ENCODE measurements around the gene LONP2. TPM values are rescaled to one million over a fixed set of nuclear protein-coding genes. Genes with fewer than 3 reads are reported as not detected.
A peak's percentile ranks its signal among the peaks of the same experiment; 100 is the strongest.

LONP2 gene
- total RNA-seq, 1 experiment from 2014 or later = 30.7 TPM

DNA sequence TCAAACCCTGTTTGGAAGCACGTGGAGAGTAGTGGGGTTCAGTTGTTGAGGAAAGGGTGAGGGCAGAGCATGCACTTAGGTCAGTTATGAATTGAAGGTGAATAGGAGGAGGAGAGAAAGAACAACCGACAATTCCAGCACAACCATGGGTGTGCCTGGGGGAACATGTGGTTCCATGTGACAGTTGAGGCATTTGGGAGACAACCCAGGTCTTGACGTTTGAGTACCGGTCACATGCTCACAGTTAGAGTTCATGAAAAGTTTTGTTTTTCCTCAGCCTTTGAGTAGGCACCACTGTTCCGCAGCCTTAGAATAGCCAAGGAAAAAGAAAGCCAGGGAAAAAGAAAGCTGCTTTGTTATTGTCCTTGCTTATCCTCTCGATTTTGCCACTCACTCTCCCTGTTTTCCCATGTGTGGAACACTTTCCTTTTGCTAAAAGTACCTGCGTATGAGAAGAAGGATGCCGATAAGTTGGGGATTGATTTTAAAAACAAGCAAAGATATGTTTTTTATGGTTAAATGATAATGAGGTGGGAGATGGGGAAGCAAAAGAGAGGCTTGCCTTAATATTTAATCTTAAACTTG lies 28.8 kb downstream of the LONP2 start:
- Histone ChIP-seq H3K27me3 (no peaks in the 10 kb centered on the region), H3K4me3 (no peak overlapping the region), H3K36me3 (peaks cover 10% of the 10 kb centered on the region), H3K9me3 (no peaks in the 10 kb centered on the region)
- no peak for DNase-seq

DNA sequence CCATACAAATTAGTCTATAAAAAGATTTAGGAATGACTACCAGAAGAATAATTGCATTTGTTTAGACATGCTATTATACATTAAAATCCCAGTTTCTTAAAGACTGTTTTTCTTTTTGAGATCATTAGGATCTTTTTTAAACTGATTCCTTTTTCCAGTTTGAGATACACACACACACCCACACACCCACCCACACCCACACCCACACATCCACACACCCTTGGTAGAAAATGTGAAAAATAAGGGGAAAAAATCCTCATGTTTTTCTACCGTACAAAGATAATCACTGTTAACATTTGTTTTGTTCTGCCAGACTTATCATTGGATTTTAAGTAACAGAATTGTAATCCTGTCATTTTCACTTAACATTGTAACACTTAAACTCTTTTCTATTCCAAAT lies 30.4 kb downstream of the LONP2 start:
- Histone ChIP-seq H3K36me3 (peaks cover 14% of the 10 kb centered on the region), H3K4me3 (no peak overlapping the region), H3K9me3 (no peaks in the 10 kb centered on the region), H3K27me3 (no peaks in the 10 kb centered on the region)
- no peak for DNase-seq

DNA sequence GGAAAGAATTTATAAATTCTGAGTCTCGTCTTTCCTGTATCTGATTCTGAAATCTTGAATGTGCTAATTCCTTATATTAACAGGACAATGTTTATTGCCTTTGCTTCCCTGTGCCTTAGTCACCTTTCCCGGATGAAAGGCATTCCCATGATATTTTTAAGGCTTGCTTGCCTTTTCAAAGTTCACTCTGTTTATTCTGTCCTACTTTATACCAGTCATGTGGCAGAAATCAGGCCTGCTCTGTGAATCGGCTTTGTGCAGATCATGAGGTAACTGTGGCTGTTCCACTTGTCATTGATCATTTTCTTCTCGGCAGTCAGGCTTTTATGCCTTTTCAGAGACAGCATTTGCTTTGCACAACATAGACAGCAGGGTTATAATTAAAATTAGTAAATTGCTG lies 32.0 kb downstream of the LONP2 start:
- Histone ChIP-seq H3K4me3 (no peak overlapping the region), H3K27me3 (no peaks in the 10 kb centered on the region), H3K36me3 (peaks cover 15% of the 10 kb centered on the region), H3K9me3 (no peaks in the 10 kb centered on the region)
- DNase-seq = no peak

DNA sequence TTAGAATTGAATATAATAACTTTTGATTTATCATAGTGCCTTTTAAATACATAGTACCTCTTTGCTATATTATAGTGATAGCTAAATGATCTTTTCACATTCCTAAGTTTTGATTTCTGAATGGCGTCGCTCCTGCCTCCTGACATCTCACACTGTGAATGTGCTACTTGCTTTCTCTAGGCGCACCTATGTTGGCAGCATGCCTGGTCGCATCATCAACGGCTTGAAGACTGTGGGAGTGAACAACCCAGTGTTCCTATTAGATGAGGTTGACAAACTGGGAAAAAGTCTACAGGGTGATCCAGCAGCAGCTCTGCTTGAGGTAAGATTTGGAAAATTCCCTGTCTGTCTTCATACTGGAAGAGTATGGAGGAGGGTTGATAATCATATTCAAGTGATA lies 33.1 kb downstream of the LONP2 start:
- no peaks in the 10 kb centered on the region for H3K27me3 ChIP-seq
- no peak overlapping the region for H3K4me3 ChIP-seq
- peaks cover 12% of the 10 kb centered on the region for H3K36me3 ChIP-seq
- no peaks in the 10 kb centered on the region for H3K9me3 ChIP-seq
- DNase-seq = no peak

DNA sequence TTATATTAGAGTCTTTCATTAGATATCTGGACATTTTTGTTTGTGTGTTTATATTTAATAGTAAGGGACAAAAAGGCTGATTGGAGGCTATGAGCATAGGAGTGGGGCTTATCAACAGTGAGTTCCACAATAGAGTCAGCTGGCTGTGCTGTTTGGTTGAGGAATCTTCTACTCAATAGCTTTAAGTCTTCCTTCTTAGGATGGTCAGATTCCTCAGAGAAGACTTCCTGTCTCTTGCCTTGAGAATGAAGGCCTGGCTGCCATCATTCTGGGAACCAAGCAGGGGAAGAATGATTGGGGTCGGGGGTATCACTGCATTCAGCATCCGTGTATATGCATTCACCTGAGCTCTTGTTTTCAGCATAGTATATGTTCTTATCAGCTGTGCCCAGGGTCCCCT lies 35.1 kb downstream of the LONP2 start:
- Histone ChIP-seq H3K9me3 (no peaks in the 10 kb centered on the region), H3K27me3 (no peaks in the 10 kb centered on the region), H3K36me3 (peaks cover 17% of the 10 kb centered on the region), H3K4me3 (no peak overlapping the region)
- no peak for DNase-seq

DNA sequence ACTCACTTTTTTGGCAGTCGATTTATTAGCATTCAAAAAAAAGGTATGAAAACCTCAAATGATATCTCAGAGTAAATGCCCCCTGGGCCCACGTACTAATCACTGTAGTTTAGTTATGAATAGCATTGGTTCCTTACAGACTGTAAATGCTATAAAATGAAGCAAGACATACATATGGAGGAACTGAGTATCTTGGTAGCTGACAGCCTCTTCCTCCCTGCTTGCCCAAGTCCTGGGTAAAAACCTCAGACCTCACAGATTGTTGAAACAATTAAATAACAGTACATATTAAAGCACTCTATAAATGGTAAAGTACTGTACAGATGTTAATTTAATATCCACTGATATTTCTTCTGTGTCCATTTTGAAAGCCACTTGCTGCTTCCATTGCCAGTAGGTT lies 36.4 kb downstream of the LONP2 start:
- H3K9me3 ChIP-seq = no peaks in the 10 kb centered on the region; the same call in 1 of the 2 replicates
- no peak for DNase-seq
- no peaks in the 10 kb centered on the region for H3K27me3 ChIP-seq
- H3K4me3 ChIP-seq = no peak overlapping the region
- H3K36me3 ChIP-seq = peaks cover 21% of the 10 kb centered on the region

DNA sequence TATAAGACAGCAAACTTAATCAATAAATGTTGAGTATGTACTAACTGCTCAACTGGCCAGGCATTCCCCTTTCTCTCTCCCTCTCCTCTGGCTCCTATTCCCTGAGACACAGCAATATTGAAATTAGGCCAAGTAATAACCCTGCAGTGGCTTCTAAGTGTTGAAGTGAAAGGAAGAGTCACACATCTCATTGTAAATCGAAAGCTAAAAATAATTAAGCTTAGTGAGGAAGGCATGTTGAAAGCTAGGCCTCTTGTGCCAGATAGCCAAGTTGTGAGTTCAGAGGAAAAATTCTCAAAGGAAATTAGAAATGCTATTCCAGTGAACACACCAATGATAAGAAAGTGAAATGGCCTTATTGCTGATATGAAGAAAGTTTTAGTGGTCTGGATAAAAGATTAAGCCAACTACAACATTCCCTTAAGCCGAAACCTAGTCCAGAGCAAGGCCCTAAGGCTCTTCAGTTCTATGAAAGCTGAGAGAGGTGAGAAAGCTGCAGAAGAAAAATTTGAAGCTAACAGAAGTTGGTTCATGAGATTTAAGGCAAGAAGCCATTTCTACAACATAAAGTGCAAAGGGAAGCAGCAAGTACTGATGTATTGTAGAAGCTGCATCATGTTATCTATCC lies 38.6 kb downstream of the LONP2 start:
- DNase-seq = no peak
- peaks cover 34% of the 10 kb centered on the region for H3K36me3 ChIP-seq
- H3K27me3 ChIP-seq = no peaks in the 10 kb centered on the region
- H3K4me3 ChIP-seq = no peak overlapping the region
- no peaks in the 10 kb centered on the region; the same call in 1 of the 2 replicates for H3K9me3 ChIP-seq

DNA sequence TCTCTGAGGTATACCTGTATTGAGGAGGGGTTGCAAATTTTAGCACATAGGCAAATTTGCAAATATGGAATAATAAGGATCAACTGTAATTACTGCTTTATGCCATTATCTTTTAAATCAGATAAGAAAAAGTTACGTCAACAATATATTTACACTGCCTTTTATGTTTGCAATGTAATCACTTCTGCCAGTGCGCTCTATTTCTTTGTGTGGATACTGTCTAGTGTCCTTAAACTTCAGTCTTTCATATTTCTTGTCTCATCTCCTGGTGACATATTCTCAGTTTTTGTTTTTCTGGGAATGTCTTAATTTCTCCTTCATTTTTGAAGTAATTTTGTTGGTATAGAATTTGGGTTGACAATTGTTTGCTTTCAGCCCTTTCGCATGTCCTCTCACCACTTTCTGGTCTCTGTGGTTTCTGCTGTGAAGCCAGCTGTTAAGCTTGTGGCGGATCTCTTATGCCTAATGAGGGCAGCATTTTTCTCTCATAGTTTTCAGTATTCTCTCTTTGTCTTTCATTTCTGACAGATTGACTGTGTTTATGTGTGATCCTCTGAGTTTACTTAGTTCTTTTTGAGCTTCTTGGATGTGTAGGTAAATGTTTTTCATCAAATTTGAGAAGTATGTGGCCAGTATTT lies 40.8 kb downstream of the LONP2 start:
- no peak for DNase-seq
- Histone ChIP-seq H3K9me3 (no peaks in the 10 kb centered on the region; the same call in 1 of the 2 replicates), H3K36me3 (peaks cover 30% of the 10 kb centered on the region), H3K4me3 (no peak overlapping the region), H3K27me3 (no peaks in the 10 kb centered on the region)

DNA sequence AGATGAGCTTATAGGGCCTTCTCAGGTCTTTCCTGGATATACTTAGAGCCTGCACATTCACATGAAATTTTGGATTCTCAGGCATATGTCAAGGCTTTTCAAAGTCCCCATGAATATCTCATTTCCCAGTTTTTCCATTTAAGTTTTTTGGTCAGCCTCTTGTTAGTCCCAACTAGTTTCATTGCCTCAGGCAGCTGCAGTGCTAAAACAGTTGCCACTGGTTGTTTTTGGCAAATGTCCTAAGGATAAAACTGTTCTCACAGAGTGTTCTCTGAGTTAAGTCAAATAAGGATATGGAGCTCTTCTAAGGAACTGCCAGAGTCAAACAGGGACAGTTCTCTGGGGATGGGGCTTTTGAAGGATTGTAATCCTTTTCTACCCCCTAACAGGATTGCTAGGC lies 43.1 kb downstream of the LONP2 start:
- DNase-seq = no peak
- Histone ChIP-seq H3K27me3 (no peaks in the 10 kb centered on the region), H3K36me3 (peaks cover 27% of the 10 kb centered on the region), H3K4me3 (no peak overlapping the region), H3K9me3 (no peaks in the 10 kb centered on the region; the same call in 1 of the 2 replicates)

DNA sequence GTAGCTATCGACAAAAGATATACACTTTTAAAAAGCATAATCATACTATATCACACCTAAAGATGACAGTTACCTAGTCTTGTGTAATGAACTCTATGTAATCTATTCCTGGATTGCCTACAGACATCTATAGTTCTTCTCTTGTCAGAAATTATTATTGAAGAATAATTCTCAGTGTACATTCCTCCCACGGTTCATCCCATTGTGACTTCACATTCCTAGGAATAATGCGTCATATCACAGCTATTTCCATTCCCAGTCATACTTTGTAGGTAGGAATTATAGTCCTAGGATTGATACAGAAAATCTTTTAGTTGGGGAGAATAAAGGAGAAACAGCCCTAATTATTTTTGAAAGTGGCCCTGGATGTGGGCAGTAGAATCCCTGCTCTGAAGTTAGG lies 47.2 kb downstream of the LONP2 start:
- Histone ChIP-seq H3K9me3 (no peaks in the 10 kb centered on the region), H3K36me3 (peaks cover 15% of the 10 kb centered on the region), H3K4me3 (no peak overlapping the region), H3K27me3 (no peaks in the 10 kb centered on the region)
- no peak for DNase-seq

DNA sequence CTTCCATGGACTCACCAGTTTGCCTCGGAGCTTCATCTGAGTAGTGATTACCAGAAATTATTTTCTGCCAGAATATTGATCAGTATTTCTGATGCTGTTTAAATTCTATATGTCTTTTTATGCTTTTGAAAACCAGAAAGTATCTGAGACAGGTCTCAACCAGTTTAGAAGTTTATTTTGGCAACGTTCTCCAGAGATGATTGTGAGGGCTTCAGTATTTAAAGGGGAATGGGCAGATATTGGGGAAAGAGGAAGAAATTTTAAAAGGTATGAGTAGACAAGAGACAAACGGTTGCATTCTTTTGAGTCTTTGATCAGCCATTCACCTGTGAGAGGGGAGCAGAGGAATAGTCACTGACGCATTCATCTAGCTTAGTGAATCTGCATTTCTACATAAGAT lies 47.7 kb downstream of the LONP2 start:
- no peak for DNase-seq
- no peaks in the 10 kb centered on the region for H3K9me3 ChIP-seq
- no peak overlapping the region for H3K4me3 ChIP-seq
- H3K27me3 ChIP-seq = no peaks in the 10 kb centered on the region
- peaks cover 15% of the 10 kb centered on the region for H3K36me3 ChIP-seq

DNA sequence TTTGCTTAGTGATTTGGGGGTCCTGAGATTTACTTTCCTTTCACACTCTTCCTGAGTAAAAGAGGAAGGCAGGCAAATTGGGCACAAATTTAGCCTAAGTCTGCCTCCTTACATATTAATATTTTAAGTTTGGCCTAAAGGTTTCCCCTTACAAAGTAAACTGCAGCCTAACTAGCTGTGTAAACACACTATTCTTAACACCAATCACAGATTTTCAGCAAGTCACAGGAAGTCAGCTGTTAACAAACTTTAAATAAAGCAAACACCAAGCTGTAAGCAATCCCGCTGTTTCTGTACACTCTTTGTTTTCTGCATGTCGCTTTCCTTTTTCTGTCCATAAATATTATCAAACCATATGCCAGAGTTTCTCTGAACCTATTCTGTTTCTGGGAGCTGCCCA lies 48.4 kb downstream of the LONP2 start:
- DNase-seq = no peak
- Histone ChIP-seq H3K36me3 (peaks cover 13% of the 10 kb centered on the region), H3K4me3 (no peak overlapping the region), H3K9me3 (no peaks in the 10 kb centered on the region), H3K27me3 (no peaks in the 10 kb centered on the region)

DNA sequence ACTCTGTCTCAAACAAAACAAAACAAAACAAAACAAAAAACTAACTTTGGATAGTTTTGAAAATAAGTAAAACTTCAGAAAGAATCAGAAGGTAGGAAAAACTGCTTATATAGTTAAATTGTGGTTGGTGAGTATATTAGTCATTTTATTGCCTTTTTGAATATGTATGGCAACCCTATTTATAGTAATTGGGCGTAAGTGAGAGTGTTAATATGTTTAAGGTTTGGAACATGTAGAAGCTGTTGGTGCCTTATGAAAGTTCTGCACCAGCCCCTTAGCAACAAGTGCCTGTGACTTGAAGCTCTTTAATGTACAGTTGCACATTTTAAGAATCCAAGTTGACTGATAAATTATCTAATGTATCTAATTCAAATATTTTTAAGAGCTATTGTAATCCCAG lies 50.6 kb downstream of the LONP2 start:
- H3K9me3 ChIP-seq = no peaks in the 10 kb centered on the region
- H3K36me3 ChIP-seq = peaks cover 12% of the 10 kb centered on the region
- no peak overlapping the region for H3K4me3 ChIP-seq
- DNase-seq = no peak
- no peaks in the 10 kb centered on the region for H3K27me3 ChIP-seq

DNA sequence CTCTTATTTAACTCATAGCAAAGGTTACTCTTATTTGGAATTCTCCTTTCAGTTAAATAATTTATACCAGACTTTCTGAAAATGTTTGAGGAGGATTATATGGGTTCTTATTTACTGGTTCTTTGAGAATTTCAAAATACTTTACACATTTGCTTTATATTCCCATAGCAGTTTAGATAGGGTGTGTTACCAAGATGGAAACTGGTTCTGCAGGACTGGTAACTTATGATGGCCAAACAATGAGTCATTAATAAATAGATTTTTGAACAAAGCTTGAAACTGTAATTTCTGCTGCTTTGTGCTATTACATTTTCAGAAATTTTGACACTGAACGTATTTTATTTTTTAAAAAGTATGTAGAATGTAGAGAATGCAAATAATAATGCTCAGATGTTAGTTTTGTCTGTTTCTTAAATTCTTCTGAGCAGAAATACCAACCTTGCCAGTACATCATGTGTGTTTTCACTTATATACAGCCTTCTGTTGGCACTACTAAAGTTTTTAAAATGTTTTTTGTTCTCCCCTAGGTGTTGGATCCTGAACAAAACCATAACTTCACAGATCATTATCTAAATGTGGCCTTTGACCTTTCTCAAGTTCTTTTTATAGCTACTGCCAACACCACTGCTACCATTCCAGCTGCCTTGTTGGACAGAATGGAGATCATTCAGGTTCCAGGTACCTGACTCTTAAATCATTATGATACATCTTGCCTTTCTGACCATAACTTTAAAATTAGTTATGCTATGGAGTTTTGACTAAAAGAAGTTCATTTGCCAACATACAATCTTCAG lies 51.6 kb downstream of the LONP2 start:
- peaks cover 14% of the 10 kb centered on the region for H3K36me3 ChIP-seq
- H3K4me3 ChIP-seq = no peak overlapping the region
- H3K27me3 ChIP-seq = no peaks in the 10 kb centered on the region
- no peaks in the 10 kb centered on the region for H3K9me3 ChIP-seq
- DNase-seq = no peak

DNA sequence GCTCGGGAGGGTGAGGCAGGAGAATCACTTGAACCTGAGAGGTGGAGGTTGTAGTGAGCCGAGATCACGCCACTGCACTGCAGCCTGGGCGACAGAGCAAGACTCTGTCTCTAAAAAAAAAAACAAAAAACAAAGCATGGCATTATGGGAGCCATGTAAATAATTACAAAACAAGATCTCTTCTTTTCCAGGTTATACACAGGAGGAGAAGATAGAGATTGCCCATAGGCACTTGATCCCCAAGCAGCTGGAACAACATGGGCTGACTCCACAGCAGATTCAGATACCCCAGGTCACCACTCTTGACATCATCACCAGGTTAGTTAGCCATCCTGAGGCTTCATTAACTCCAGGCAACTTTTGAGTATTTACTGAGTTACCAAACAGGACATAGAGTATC lies 55.4 kb downstream of the LONP2 start:
- Histone ChIP-seq H3K36me3 (peaks cover 30% of the 10 kb centered on the region), H3K4me3 (no peak overlapping the region), H3K27me3 (no peaks in the 10 kb centered on the region), H3K9me3 (no peaks in the 10 kb centered on the region)
- DNase-seq = no peak

DNA sequence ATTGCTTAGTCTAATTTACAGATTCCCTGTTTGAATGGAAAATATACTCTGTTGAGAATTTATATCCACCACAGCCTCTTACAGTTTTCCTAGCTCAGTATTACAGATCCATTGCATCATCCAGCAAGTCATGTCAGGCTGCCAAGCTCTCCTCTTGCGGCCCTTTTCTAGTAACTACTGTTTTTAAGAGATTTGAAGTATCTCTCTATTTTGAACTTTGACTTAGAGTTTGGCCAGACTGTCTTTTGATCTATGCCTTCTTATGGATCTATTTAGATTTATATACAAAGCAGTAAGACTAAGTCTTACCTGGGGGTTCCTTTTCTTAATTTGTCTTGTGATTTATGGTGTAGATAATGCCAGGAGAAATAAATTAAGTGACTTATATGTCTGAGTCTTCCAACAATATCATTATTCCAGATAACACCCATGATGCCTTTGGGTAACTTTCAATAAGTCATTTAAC lies 56.3 kb downstream of the LONP2 start:
- Histone ChIP-seq H3K9me3 (no peaks in the 10 kb centered on the region), H3K36me3 (peaks cover 33% of the 10 kb centered on the region), H3K4me3 (no peak overlapping the region), H3K27me3 (no peaks in the 10 kb centered on the region)
- peak; percentile 27 for DNase-seq

DNA sequence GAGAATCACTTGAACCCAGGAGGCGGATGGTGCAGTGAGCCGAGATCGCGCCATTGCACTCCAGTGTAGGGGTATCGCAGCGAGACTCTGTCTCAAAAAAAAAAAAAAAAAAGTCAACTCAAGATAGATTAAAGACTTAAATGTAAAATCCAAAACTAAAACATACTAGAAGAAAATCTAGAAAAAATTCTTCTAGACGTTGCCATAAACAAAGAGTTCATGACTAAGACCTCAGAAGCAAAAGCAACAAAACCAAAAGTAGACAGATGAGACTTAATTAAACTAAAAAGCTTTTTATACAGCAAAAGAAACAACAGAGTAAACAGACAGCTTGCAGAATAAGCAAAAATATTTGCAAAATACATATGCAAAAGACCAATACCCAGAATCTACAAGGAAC lies 64.4 kb downstream of the LONP2 start:
- no peak for DNase-seq
- Histone ChIP-seq H3K9me3 (peaks cover 3% of the 10 kb centered on the region; the same call in 1 of the 2 replicates), H3K36me3 (peaks cover 48% of the 10 kb centered on the region)

More for the DNA sequence above, 64.4 kb downstream of the LONP2 start:
- Histone ChIP-seq H3K27me3 (no peaks in the 10 kb centered on the region), H3K4me3 (no peak overlapping the region)

Data from MG63 (cell line).